ENCODE results near the gene HMCN1.

The HMCN1 gene

DNA sequence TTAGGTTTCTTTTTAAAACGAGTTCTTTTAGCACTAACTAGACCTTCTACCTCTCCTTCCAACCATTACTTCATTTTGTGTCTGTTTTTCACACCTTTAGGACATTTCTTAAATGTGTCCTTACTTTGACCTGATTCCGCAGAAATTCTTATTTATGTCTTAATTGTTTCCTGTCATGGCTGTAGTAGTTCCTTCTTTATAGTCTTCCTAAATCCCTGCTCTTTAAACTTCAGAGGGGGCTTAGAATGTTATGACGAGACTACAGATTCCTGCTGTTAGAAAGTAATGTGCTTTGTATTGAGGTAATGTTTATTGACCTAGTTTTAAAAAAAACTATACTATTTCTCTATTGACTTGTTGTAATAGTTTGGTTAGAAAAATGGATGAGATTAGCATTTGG, 70.4 kb downstream of the HMCN1 start:
- no peak for DNase-seq (ENCODE audit: low read depth in 2 of 2)

DNA sequence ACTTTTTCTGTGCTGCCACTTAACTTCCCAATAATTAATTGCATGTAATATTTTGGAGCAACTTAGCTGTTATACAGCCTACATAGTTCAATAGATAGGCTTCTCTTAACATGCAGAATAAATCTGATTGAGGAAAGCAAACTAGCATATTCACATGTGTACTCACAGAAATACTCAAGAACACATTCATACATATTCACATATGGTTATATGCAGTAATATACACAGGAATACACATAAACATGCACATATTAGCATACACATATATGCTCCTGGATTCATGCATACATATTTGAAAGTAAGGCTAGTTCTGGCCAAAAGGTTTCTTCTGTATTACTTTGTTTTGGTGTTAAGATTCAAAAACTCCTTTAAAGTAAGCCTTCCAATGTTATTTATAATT, 73.1 kb downstream of the HMCN1 start:
- DNase-seq (ENCODE audit: low read depth in 2 of 2) = no peak

DNA sequence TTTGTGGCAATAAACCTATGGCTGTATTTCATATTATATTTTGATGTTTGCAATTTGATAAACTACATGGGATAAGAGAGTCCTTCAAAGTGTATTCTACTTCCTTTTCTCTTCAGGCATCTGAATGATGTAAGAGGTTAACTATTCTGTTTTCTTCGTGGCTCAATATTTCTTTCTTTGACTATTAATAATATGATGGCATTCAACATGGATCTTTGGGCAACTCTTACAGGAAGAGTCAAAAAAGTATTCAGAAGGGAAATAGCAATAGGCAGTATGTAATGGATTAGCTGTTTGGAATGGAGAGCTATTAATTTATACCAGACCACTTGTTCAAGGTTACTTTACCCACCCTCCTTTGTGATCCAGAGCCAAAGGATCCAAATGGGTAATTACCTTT, 74.4 kb downstream of the HMCN1 start:
- no peak for DNase-seq (ENCODE audit: low read depth in 2 of 2)

DNA sequence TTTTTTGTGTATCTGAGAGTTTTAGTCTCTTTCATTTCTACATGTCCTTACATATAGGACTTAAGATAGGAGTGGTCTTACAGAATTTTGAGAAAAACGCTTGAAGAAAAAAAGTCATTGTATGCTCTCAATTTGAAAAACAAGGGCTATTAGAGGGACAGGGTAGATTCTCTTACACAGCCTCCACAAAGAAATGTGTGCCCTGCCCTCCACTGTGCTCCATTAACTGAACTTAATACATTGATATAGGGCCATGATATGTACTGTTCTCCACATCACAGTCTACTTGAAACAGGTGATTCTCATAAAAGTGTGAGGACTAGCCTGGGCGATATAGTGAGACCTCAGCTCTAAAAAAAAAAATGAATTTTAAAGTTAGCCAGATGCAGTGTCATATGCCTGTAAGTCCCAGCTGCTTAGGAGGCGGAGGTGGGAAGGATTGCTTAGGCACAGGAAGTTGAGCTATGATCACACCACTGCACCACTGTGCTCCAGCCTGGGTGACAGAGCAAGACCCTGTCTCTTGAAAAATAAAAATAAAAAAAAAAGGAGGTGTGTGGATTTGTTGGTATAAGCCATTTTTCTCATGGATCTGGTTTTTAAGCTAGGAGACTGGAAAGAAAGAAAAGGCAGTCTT, 77.0 kb downstream of the HMCN1 start:
- DNase-seq (ENCODE audit: low read depth in 2 of 2) = no peak

DNA sequence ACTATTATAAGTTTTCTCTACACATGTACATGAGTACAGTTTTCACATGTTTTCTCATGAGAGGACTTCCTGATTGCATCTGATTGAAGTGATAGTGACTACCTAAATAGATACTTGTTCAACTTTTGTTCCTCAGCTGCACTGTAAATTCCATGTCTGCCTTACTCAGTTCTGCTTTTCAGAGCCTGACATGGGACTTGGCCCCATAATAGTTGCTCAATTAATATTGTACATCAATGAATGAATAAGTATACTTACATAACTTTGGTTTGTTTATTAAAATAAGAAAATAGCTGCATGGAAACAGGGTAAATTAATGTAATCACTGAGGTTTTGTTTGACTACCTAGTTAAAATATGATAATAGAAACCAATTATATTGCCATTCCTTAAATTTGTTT, 78.7 kb downstream of the HMCN1 start:
- no peak for DNase-seq (ENCODE audit: low read depth in 2 of 2)

DNA sequence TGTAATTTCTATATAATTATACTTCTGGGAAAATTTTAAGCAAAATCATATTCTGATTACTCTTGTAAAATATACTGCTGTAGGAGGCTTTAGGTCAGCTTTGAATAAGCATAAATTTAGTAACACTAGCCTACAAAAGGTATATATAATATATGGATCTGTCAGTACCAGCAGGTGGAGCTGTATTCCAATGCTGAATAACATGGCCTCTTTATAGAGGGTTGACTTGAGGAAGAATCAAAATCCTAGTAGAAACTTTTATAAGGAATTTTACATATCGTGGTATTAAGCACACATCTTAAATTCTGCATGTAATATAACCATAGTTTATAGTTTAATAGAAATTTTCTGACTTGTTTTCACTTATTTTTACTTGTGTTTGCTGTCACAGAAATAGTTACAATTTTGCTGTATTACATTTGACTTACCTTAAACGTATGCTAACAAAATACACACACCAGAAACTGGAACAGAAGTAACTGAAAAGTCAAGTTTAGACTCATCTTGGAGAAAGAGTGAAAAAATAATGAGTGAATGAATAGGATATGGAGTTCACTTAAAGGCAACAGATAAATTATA, 79.3 kb downstream of the HMCN1 start:
- no peak for DNase-seq (ENCODE audit: low read depth in 2 of 2)

DNA sequence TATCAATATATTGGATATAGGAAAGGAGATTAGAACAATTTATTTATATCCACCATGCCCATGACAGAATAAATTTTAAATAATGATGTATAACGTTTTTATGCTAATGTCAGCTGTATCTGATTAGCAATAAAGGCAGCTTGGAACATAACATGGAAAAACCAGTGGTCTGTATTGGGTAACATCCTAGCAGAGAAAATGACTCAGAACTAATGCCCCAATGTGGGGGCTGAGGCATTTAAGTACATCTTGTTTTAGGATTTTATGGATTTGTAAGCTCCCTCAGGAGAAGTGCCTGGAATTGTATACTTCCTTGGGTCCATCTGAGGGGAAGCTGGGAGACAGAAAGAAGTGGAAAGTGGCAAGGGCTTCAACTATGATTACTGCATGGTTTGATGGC, 82.3 kb downstream of the HMCN1 start:
- no peak for DNase-seq (ENCODE audit: low read depth in 2 of 2)

DNA sequence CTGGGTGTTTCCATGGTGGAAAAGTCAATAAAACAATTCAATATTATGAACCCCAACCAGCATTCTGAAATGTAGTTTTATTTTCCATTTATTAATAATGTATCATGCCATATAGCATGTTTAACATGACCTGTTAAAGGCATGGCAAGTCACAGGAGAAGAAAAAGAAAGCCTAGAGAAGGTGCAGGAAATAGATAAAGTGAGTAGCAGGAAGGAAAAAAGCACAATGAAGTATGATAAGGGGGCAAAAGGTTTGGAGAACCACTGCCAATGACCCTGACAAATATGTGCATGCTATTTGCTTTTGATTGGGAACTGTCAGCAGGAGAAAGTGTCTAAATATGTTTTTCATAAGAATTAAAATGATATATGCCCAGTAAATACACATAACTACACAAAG, 85.6 kb downstream of the HMCN1 start:
- DNase-seq (ENCODE audit: low read depth in 2 of 2) = no peak

DNA sequence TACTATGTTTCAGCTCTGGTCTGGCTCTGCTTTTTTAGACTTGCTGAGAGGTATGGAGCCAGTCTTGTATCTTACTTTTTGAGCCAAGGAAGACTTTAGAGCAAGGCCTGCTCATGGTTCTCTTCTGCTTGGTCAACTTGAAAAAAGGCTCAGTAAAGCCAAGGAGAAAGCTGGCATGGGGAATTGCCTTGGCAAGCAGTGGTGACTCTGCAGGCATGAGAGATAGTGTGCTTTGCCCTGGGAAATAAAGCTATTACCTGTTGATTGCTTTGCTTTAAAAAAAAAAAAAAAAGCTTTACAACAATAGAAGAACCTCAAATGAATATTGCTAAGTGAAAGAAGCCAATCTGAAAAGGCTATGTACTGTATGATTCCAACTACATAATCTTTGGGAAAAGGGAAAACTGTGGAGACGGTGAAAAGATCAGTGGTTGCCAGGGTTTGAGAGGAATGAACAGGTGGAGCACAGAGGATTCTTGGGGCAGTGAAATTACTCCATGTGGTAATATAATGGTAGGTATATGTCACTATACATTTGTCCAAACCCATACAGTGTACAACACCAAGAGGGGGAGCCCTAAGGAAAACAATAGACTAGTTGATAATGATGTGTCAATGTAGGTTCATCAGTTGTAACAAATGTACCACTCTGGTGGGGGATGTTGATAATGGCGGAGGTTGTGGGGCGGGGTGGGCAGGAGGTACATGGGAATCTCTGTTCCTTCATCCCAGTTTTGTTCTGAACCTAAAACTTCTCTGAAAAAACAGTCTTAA, 87.6 kb downstream of the HMCN1 start:
- no peak for DNase-seq (ENCODE audit: low read depth in 2 of 2)

DNA sequence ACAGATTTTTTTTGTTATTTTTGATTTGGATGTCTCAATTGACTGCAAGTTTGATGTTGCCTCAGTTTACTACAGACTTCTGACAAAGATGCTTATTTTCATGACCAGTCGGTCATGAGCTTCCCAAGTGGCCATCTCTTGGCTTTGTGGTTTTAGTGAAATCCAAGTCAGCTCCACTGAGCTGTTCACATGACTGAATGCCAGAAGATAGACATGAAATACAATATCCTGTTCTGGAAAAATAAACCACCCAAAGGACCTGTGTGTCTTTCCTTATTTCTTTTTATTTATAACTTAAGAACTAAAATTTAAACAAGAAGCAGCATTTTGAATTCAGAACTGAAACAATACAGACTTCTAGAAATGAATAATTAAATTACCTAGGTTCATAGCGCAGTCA, 89.3 kb downstream of the HMCN1 start:
- DNase-seq (ENCODE audit: low read depth in 2 of 2) = no peak

DNA sequence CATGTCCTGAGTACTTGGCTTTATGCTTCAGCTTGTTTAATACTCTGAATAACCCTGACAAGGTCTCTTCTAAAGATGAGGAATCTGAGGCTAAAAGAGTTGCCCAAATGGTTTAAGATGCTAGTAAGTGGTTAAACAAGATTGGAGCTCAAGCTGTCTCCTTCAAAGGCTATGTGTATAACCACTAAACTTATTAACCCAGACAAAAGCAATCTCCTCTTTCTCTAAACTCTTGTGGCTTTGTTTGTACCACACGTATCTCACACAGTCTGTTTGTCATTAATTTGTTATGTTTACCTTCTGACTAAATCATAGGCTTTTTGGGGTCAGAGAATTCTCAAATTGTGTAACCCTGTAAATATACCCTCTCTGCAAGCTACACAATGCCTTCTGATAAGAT, 89.9 kb downstream of the HMCN1 start:
- DNase-seq (ENCODE audit: low read depth in 2 of 2) = no peak

DNA sequence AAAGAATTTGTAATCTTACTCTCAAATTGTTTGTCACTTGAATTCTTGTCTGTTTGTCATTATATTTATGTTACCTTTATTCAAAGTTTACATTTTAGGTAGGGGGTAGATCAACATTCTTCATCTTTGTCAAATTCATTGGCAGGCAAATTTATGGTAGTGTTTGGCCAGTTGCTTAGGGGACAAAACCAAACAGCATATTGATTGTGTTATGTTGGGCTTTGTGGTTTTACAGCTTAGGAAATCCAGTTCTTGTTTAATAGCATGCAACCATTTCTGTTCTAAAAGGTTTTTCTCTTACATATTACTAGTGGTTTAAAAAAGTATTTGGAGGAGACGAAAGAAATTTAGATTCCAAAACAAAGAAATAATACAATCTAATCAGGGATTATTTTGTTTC, 91.4 kb downstream of the HMCN1 start:
- DNase-seq (ENCODE audit: low read depth in 2 of 2) = no peak

DNA sequence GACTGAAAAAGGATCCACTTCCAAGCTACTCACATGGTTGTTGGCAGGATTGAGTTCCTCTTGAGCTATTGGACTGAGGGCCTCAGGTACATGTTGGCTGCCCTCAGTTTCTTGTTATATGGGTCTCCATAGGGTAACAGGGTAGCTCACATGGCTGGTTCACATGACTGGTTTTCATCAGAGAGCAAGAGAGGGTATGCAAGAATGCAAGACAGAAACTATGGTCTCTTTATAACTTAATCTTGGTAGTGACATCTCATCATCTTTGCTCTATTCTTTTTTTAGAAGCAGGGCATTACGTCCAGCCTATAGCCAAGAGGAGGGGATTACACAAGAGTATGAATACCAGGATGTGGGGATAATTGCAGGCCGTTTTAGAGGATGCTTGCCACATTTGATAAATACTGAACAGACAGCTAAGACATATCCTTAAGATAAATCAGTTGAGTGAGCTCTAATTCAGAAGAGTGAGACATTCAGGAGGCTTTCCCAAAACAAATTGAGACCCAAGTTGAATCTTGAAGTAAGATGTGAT, 100.2 kb downstream of the HMCN1 start:
- no peak for DNase-seq (ENCODE audit: low read depth in 2 of 2)

DNA sequence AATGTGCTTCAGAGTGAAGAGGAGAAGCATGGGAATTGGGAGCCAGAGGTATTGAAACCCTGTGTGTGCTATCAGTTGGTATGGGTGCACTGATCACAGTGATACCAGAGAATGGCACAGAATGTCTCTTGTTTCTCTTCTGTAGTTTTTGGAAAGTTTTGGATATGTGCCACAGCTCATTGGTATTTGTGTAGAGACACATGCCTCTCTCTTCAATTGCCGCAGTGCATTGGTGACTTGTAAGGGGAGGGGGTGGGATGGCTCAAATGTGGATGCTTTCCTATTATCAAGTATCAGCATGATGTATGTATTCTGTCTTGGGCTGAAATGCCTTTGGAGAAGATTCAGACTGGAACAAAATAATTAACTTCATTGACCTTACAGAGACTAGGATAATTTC, 101.0 kb downstream of the HMCN1 start:
- DNase-seq (ENCODE audit: low read depth in 2 of 2) = no peak

DNA sequence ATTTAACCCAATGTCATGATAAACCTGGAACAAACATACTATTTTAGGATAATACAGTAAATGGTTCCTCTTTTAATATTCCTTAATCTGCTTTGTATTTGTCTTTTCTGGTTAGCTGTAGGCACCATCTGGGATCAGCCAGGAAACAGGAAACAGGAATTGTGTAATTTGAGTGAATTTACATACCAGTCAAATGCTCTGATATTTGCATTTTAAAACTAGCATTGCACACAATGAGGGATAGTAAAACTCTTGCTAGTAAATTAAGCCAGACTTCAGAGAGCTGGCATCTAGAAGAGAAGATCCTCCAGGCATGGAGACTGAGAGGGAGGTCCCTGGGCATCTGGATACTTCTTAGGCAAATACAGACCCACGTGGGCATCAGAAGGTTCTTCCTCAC, 103.5 kb downstream of the HMCN1 start:
- DNase-seq (ENCODE audit: low read depth in 2 of 2) = no peak

DNA sequence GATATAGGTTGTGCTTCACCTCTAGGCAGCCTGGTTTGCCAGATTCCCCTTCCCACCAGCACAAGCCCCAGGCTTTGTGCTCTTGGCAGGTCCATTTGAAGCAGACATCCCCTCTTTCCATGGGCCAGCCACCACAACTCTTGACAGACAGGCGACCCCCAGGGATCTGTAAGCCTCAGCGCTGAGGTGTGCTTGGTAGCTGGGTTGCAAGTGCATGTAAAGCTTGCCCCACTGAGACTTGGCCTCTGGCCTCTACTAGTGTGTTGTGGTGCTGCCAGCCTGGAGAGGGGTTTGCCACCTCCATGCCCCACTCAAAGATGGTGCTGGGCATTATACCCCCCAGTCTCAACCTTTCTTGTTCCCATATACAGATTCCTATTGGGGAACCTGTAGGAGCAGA, 103.9 kb downstream of the HMCN1 start:
- DNase-seq (ENCODE audit: low read depth in 2 of 2) = no peak

DNA sequence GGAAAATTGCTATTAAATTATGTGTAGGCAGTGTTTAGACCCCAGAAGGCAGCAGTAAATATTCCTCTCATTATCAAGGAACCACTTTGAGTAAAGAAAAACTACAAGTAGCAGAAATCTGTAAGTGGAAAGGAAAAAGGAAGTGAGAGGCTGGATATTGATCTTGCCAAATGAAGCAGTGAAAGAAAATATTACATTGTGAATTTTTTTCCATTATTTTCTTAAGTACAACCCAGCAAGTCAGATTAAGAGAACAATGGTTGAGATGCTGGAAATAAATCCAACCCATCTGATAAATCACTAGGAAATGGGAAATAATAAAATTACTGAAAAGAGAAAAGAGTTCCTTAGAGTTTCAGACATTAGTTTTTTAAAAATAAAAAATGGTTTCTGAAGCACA, 106.7 kb downstream of the HMCN1 start:
- DNase-seq (ENCODE audit: low read depth in 2 of 2) = no peak

DNA sequence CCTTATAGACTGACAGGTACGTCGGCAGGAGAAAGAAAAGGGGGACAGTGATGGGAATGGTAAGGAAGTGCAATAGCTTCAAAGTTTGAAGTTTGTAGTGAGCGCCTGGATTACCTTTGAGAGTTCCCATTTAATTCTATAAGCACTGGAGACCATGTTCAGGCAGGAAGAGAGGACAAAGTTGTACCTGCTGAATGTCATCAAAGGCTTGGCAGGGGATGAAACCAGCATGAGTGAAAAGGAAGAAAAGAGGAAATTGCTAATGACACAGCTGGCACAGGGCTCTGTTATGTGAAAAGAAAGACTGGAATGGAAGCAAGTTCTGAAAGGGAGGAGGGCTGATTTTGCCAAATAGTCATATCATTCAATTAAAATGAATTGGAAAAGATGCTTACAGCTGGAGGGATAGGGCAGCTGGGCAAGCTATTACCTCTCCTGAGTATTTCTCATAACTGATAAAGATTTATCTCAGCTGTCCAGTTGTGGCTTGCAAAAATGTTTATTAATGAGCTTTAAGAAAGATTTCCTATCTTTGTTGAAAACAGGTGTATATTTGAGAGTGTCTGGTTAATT, 109.2 kb downstream of the HMCN1 start:
- no peak for DNase-seq (ENCODE audit: low read depth in 2 of 2)

DNA sequence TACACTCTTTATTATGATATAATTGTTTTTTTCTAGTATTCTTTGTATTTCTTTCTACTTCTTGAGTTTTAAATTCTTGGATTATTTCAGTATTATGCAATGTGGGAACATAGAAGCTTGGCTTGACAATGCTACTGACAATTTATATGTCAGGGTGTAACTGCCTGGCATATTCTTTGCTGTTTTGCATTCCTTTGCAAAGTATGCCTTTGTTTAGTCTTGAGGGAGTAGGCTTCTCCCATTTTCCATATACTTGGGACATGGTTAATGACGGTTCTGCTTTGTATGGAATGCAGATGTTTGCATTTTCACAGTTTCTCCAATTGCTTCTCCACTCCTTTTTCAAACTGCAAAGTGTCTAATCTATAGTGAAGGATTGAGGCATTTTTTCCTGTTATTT, 109.8 kb downstream of the HMCN1 start:
- DNase-seq (ENCODE audit: low read depth in 2 of 2) = no peak

DNA sequence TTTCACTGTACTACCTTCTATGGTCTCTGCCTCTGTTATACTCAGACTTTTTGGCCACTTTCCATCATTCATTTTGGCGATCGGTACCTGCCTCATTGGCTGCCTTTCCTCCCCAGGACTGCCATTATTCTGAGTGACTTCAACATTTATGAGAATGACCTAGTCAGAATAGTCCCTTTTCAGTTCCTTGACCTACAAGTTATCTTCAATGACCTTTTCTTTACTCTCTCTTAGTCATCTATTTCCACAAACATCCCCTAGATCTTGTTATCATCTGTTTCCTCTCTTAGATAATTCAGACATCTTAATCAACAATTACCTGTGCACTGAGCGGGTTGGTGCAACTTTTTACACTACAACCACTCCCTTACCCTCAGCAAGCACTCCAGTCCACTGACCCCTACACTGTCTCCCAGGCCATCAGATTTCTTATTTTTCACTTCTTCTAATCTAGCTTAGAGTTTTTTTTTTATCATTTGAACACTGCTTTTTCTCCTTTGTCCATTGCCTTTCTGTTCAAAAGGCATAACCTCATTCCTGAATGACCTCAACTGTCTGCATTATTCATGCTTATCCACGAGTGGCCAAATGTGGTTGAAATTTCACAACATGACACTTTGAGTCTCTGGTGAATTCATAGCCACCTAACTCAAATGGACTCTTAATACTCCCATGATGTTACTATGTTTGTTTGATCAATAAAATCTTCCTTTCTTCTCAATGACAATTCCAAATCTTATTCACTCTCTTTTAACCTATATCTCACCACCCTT, 112.7 kb downstream of the HMCN1 start:
- no peak for DNase-seq (ENCODE audit: low read depth in 2 of 2)

DNA sequence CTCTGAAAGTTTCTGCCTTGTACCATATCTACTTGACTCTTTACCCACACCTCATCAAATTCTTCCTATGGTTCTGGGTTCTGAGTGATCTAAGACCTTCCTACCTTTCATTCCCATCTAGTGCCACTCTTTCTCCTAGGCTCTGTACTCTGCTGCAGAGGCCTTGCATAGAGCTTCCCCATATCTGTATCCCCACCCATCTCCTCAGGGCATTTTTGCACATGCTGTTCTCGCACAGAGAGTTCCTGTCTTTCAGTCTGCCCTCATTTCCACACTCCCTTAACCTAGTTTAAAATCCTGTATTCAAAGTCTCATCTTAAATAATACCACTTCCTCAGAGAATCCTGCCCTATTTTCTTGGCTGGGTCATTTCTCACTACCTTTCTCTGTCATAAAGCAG, 114.8 kb downstream of the HMCN1 start:
- no peak for DNase-seq (ENCODE audit: low read depth in 2 of 2)

DNA sequence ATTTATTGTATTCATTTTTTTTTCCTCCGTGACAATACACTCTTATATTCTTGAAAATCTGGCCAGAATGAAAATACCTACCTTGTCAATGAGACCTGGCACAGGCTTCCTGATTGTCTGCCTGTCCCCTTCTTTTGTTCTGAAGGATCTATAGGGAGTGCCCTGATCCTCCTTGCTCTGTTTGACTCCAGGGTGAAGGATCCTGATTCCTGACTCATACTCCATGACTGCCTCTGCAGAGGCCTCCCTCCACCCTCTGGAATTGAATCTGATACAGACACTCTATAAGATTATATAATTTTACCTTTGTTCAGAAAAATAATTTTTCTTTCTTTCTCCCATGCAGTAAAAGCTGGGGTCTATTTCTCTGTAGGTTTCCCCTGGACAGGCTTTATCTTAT, 116.2 kb downstream of the HMCN1 start:
- DNase-seq (ENCODE audit: low read depth in 2 of 2) = no peak

Measured in stimulated activated CD4-positive, alpha-beta T cell treated with anti-CD3 and anti-CD28 coated beads, Interleukin-1b, Interleukin-23, amount 100 ng/mL, for 4 hours (primary cell).